Uterine smooth muscle cell (primary cell): Measurements from ENCODE around the gene SPATA13. TPM values are rescaled to one million over a fixed set of nuclear protein-coding genes. Genes with fewer than 3 reads are reported as not detected.

Source experiments
- total RNA-seq: library from RNA; depleted of rRNA; stranded (reverse); fragments of >200 nt; gene quantifications from 2 replicates; pipeline ENCODE4 v1.2.3, GENCODE V29; 2014

SPATA13 gene
- 8.0 and 19.4 TPM in 2 replicates for total RNA-seq

GRCh38 chr13:24160458-24161009 lies at the start of gene SPATA13:
Gene SPATA13 (plus strand): TSS chr13:24160720. CDS start chr13:24222930, 62,210 bp downstream.

GRCh38 chr13:24309300-24309699 lies 148.8 kb downstream of the SPATA13 start, which contains the start of gene C1QTNF9:
Gene C1QTNF9 (plus strand): TSS chr13:24309580. CDS start chr13:24316004, 6,424 bp downstream.

Other genes starting within 250 kb of the SPATA13 start
- under 0.01 TPM in 1 of 2 replicates, not detected in the other for gene C1QTNF9, start 148.9 kb downstream of the SPATA13 start, total RNA-seq